Natural killer cell (primary cell): Measurements from ENCODE around the gene RPL37A. TPM values are rescaled to one million over a fixed set of nuclear protein-coding genes. Genes with fewer than 3 reads are reported as not detected.
A peak's percentile ranks its signal among the peaks of the same experiment; 100 is the strongest.

Source experiments
- ATAC-seq, 3 donors: fragments of 150-1000 bp in 2 of 3; fragments of 200-7000 bp in 1 of 3; cut with Tn5 transposase; 1 replicate in 1 of 3; 2 replicates in 2 of 3; pipeline ENCODE4 v1.10.0; 2021; ENCODE audit warnings: mild to moderate bottlenecking in 2 of 3, moderate library complexity in 2 of 3
- DNase-seq, 2 donors: peaks; one replicate each; pipeline versions ENCODE4 v3.0.0 to v3.0.0-alpha.2; 2013 to 2021; ENCODE audit warnings: mixed read lengths in 1 of 2
- H3K27ac ChIP-seq: one replicate; pipeline ENCODE4 v1.5.1; 2013; ENCODE audit warnings: mild to moderate bottlenecking, low read length
- H3K27me3 ChIP-seq: one replicate; pipeline ENCODE4 v1.6.1; 2013; ENCODE audit warnings: low read length; ENCODE audit not compliant: control insufficient read depth, insufficient read depth
- H3K36me3 ChIP-seq: one replicate; pipeline ENCODE4 v1.6.1; 2013; ENCODE audit warnings: low read length; ENCODE audit not compliant: control insufficient read depth, insufficient read depth
- H3K4me1 ChIP-seq: one replicate; pipeline ENCODE4 v1.6.1; 2013; ENCODE audit warnings: low read length; ENCODE audit not compliant: control insufficient read depth, insufficient read depth
- H3K4me3 ChIP-seq: one replicate; pipeline ENCODE4 v1.5.1; 2013; ENCODE audit warnings: low read length
- H3K9me3 ChIP-seq: one replicate; pipeline ENCODE4 v1.6.1; 2013; ENCODE audit warnings: low read length; ENCODE audit not compliant: control insufficient read depth, insufficient read depth
- H3K27ac Mint-ChIP-seq, 2 donors: one replicate each; pipeline ENCODE4 v1.8.0; 2022; ENCODE audit warnings: mild to moderate bottlenecking in 2 of 2, mixed read lengths in 2 of 2, moderate library complexity in 1 of 2
- H3K27me3 Mint-ChIP-seq, 2 donors: one replicate each; pipeline ENCODE4 v1.8.0; 2022; ENCODE audit warnings: low read depth in 2 of 2, mixed read lengths in 2 of 2
- H3K36me3 Mint-ChIP-seq: one replicate; pipeline ENCODE4 v1.8.0; 2022; ENCODE audit warnings: mixed read lengths
- H3K4me1 Mint-ChIP-seq, 2 donors: one replicate each; pipeline ENCODE4 v1.8.0; 2022; ENCODE audit warnings: mixed read lengths in 2 of 2
- H3K4me3 Mint-ChIP-seq: one replicate; pipeline ENCODE4 v1.8.0; 2022; ENCODE audit warnings: mild to moderate bottlenecking, moderate library complexity, mixed read lengths
- H3K9me3 Mint-ChIP-seq, 2 donors: one replicate each; pipeline ENCODE4 v1.8.0; 2022; ENCODE audit warnings: mixed read lengths in 2 of 2
- WGBS: methylation state at CpG from one replicate; pipeline ENCODE4 v1.1.7; 2013; ENCODE audit warnings: missing lambda C conversion rate; ENCODE audit not compliant: insufficient coverage; 5-methylcytosine and 5-hydroxymethylcytosine counted together
- intact Hi-C: fragments of 100-400 bp; cut with micrococcal nuclease; formaldehyde crosslinking; loops from one replicate; pipeline ENCODE4 v1.14.2; 2022
- total RNA-seq, 4 donors: library from RNA; stranded (reverse); fragments of 120-200 nt in 1 of 4; gene quantifications; one replicate each; pipeline versions ENCODE4 v1.2.3 to v1.2.4, GENCODE V29; 2013 to 2022
- TF ChIP-seq, protein P1 (sequence below): fragments of 200-600 bp; IDR thresholded peaks from one replicate; pipeline ENCODE4 v1.8.0; 2022; ENCODE audit warnings: antibody characterized with exemption

Gene RPL37A
- total RNA-seq, 3 donors from 2014 or later (not counting 1 experiment from before 2014, with no cell fraction given): 1,429 to 1,793 (median 1,744) TPM

DNA sequence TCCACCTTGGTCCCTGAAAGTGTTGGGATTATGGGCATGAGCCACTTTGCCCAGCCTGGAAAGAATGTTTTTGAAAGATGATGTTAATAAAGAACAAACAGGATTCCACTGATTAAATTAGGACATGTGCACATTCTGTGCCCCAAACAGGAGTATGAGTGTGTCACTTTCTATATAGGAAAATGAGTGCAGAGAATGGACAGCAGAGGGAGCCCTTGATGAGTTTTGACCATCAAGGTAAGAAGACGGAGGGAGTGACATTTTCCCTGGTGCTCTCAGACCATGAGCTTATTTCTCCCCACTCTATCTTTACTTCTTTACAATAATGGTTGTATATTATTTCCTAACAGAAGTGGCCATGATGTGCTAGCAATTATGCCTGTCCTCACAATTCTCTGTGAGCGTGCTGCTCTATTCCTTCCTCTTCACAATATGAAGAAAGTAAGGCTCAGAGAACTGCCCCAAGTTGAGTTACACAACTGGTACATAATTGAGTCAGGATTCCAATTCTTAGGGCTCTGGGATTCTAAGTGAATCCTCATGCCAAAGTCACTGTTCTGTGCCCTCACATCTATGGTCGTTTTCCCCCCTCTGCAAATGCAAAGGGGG is 20.6 kb downstream of the RPL37A start:
- ATAC-seq (peak; percentile 72 to 84 (median 83)), DNase-seq (peak; percentile 29 to 77)
- Mint-ChIP-seq H3K36me3 (no peaks in the 10 kb centered on the region), H3K4me3 (no peak overlapping the region), H3K9me3 (no peaks in the 10 kb centered on the region), H3K4me1 (peaks cover 6 to 7% of the 10 kb centered on the region in 2 donors), H3K27me3 (no peaks in the 10 kb centered on the region), H3K27ac (no peak overlapping the region)
- H3K4me1 ChIP-seq: no peaks in the 10 kb centered on the region
- intact Hi-C loops: loop anchor here (1.0 to 5.0 kb wide), 3 partner anchors 147 to 1193 kb away; no protein-coding TSS in a partner anchor
- H3K4me3 ChIP-seq: no peak overlapping the region
- H3K27me3 ChIP-seq: no peaks in the 10 kb centered on the region
- H3K27ac ChIP-seq: no peak overlapping the region
- H3K36me3 ChIP-seq: no peaks in the 10 kb centered on the region
- 70% methylated on average over 3 of the region's 3 CpGs for WGBS
- no peaks in the 10 kb centered on the region for H3K9me3 ChIP-seq
- TF ChIP-seq, protein P1, sequence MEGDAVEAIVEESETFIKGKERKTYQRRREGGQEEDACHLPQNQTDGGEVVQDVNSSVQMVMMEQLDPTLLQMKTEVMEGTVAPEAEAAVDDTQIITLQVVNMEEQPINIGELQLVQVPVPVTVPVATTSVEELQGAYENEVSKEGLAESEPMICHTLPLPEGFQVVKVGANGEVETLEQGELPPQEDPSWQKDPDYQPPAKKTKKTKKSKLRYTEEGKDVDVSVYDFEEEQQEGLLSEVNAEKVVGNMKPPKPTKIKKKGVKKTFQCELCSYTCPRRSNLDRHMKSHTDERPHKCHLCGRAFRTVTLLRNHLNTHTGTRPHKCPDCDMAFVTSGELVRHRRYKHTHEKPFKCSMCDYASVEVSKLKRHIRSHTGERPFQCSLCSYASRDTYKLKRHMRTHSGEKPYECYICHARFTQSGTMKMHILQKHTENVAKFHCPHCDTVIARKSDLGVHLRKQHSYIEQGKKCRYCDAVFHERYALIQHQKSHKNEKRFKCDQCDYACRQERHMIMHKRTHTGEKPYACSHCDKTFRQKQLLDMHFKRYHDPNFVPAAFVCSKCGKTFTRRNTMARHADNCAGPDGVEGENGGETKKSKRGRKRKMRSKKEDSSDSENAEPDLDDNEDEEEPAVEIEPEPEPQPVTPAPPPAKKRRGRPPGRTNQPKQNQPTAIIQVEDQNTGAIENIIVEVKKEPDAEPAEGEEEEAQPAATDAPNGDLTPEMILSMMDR: peak; percentile 89

DNA sequence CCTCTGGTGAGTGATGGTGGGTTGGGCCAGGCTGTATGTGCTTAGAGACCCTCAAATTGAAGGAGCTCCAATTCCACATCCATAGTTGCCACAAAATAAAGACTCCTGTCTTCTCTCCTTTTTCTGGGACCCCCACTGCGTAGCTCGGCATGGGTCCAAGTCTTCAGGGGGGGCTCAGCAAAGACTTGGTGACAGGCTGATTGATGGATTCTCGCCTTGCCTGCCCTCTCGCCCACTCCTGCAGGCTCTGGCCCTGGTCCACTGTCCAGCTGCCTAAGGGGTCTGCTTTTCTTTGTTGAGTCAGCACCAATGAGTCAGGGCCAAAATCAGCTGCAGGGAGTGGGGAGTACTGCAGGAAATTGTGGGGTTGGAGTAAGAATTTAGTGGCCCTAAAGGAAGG is 21.5 kb downstream of the RPL37A start:
- Mint-ChIP-seq H3K27me3 (no peaks in the 10 kb centered on the region), H3K4me3 (no peak overlapping the region), H3K9me3 (no peaks in the 10 kb centered on the region), H3K36me3 (no peaks in the 10 kb centered on the region), H3K27ac (no peak overlapping the region), H3K4me1 (peaks cover 6 to 7% of the 10 kb centered on the region in 2 donors)
- intact Hi-C loops: no loop called here
- Histone ChIP-seq H3K27ac (no peak overlapping the region), H3K36me3 (no peaks in the 10 kb centered on the region), H3K4me1 (no peaks in the 10 kb centered on the region), H3K9me3 (no peaks in the 10 kb centered on the region), H3K4me3 (no peak overlapping the region), H3K27me3 (no peaks in the 10 kb centered on the region)
- WGBS: 95% methylated on average over 4 of the region's 4 CpGs
- TF ChIP-seq, protein P1: no peak
- no peak for DNase-seq
- ATAC-seq: no peak

DNA sequence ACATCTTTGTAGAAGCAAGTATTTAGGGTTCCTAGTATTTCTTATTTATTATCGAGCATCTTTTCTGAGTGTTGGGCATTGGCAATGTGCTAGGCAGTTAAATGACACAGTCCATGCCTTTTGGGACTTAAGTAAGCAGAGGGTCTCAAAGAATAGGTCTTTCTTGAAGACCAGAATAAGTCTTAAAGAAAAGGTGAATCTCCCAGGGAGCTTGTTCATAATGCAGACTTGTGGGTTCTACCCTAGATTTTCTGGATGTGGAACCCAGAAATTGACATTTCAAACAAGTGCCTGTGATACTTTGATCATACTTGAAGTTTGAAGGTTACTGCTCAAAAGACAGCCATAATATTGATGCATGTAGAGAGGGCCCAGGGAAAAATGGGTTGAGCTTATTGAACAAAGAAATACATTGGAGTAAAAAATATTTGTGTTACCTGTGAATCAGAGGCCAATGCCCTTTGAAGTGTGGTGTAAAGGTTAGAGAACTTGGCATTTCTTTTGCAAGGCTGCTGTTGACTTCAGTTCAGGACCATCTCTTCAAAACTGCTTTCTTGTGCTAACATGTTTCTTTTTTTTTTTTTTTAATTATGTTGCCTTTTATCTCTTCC is 24.4 kb downstream of the RPL37A start:
- DNase-seq: no peak

More for the DNA sequence above, 24.4 kb downstream of the RPL37A start:
- no peaks in the 10 kb centered on the region for H3K4me1 ChIP-seq
- H3K4me3 ChIP-seq: no peak overlapping the region
- TF ChIP-seq, protein P1: no peak
- H3K9me3 Mint-ChIP-seq: no peaks in the 10 kb centered on the region
- intact Hi-C loops: no loop called here
- no peaks in the 10 kb centered on the region for H3K36me3 Mint-ChIP-seq
- H3K9me3 ChIP-seq: no peaks in the 10 kb centered on the region
- no peak overlapping the region for H3K27ac ChIP-seq
- H3K27me3 Mint-ChIP-seq: peaks cover 0 to 3% of the 10 kb centered on the region in 2 donors
- no peaks in the 10 kb centered on the region for H3K36me3 ChIP-seq
- H3K27me3 ChIP-seq: no peaks in the 10 kb centered on the region
- H3K27ac Mint-ChIP-seq: no peak overlapping the region
- no peak for ATAC-seq
- H3K4me3 Mint-ChIP-seq: no peak overlapping the region
- H3K4me1 Mint-ChIP-seq: peaks cover 6 to 7% of the 10 kb centered on the region in 2 donors
- WGBS: 95% methylated on average over 1 of the region's 1 CpG
